H1 (cell line): ENCODE results near the gene SERGEF. TPM values are rescaled to one million over a fixed set of nuclear protein-coding genes. Genes with fewer than 3 reads are reported as not detected.

Source experiments
- CTCF ChIA-PET: fragments of 300-600 bp; sonication (Branson Sonifier 250); formaldehyde crosslinking; loops from one replicate; lab custom pipeline; 2021; ENCODE audit not compliant: partially characterized antibody; lab: Charles Lee
- POLR2A ChIA-PET: fragments of 300-600 bp; sonication (Branson Sonifier 250); formaldehyde crosslinking; loops from one replicate; lab custom pipeline; 2021; ENCODE audit warnings: inconsistent platforms; ENCODE audit not compliant: partially characterized antibody; lab: Charles Lee
- DNase-seq, 2 experiments: peaks; one replicate each; pipeline versions ENCODE4 v3.0.0 to v3.0.0-alpha.2; 2010 to 2022; ENCODE audit warnings: low spot score in 2 of 2, low read depth in 1 of 2, mixed read lengths in 1 of 2
- FAIRE-seq: peaks from 2 replicates; lab custom pipeline; 2011; peaks lifted over from hg19 to GRCh38; lab: Jason Lieb, UNC
- H2AFZ ChIP-seq: 2 replicates; pipeline ENCODE4 v1.8.1; 2012; ENCODE audit warnings: low read length, inconsistent platforms
- H2AK5ac ChIP-seq: 2 replicates; pipeline ENCODE4 v1.6.1; 2013; ENCODE audit warnings: low read depth, low read length
- H2BK120ac ChIP-seq: replicated peaks from 2 replicates; pipeline ENCODE3; 2013; ENCODE audit warnings: low read depth, low read length, inconsistent platforms
- H2BK12ac ChIP-seq: 2 replicates; pipeline ENCODE4 v1.6.1; 2013; ENCODE audit warnings: low read depth, low read length
- H2BK15ac ChIP-seq: 2 replicates; pipeline ENCODE4 v1.6.1; 2013; ENCODE audit warnings: low read length
- H2BK20ac ChIP-seq: 2 replicates; pipeline ENCODE4 v1.6.1; 2013; ENCODE audit warnings: low read length
- H2BK5ac ChIP-seq: 2 replicates; pipeline ENCODE4 v1.6.1; 2013; ENCODE audit warnings: low read depth, low read length
- H3K14ac ChIP-seq: 2 replicates; pipeline ENCODE4 v1.6.1; 2013; ENCODE audit warnings: inconsistent platforms; ENCODE audit not compliant: insufficient read length
- H3K18ac ChIP-seq: 2 replicates; pipeline ENCODE4 v1.6.1; 2013; ENCODE audit warnings: low read length; ENCODE audit errors: extremely low read depth
- H3K23ac ChIP-seq: 2 replicates; pipeline ENCODE4 v1.6.1; 2013; ENCODE audit warnings: inconsistent platforms; ENCODE audit not compliant: insufficient read length
- H3K23me2 ChIP-seq: 2 replicates; pipeline ENCODE4 v1.6.1; 2013; ENCODE audit warnings: low read depth, low read length
- H3K27ac ChIP-seq: 2 replicates; pipeline ENCODE4 v1.6.1; 2011; ENCODE audit warnings: low read depth, low read length, inconsistent platforms
- H3K27me3 ChIP-seq, 4 experiments: replicated peaks in 1 of 4; 1 replicate in 1 of 4; 2 replicates in 3 of 4; pipeline versions ENCODE4 v1.6.1 to v1.8.1; 2011 to 2013; ENCODE audit warnings: low read length in 3 of 4, mild to moderate bottlenecking in 3 of 4, inconsistent platforms in 2 of 4, mixed read lengths in 2 of 4, moderate library complexity in 1 of 4; ENCODE audit not compliant: control insufficient read depth in 3 of 4, insufficient read depth in 3 of 4; ENCODE audit errors: extremely low read depth in 1 of 4
- H3K36me3 ChIP-seq, 4 experiments: 2 replicates each; pipeline versions ENCODE4 v1.6.1 to v1.8.1; 2011 to 2013; ENCODE audit warnings: mild to moderate bottlenecking in 4 of 4, low read length in 3 of 4, moderate library complexity in 2 of 4, control low read depth in 1 of 4, inconsistent platforms in 1 of 4; ENCODE audit not compliant: insufficient read depth in 4 of 4, control insufficient read depth in 2 of 4
- H3K4ac ChIP-seq: replicated peaks from 2 replicates; pipeline ENCODE3; 2013; ENCODE audit warnings: low read length, low read depth, mixed read lengths, inconsistent platforms; ENCODE audit not compliant: insufficient read length
- H3K4me1 ChIP-seq, 4 experiments: replicated peaks in 1 of 4; 1 replicate in 1 of 4; 2 replicates in 3 of 4; pipeline versions ENCODE4 v1.6.1 to v1.8.1; 2011 to 2013; ENCODE audit warnings: low read length in 3 of 4, inconsistent platforms in 2 of 4, mixed read lengths in 1 of 4; ENCODE audit not compliant: insufficient read depth in 4 of 4, control insufficient read depth in 3 of 4
- H3K4me2 ChIP-seq, 2 experiments: 2 replicates each; pipeline versions ENCODE4 v1.6.1 to v1.8.1; 2011 to 2013; ENCODE audit warnings: low read depth in 2 of 2, low read length in 2 of 2, control low read depth in 1 of 2, inconsistent platforms in 1 of 2, mild to moderate bottlenecking in 1 of 2; ENCODE audit not compliant: insufficient read depth in 1 of 2
- H3K4me3 ChIP-seq, 4 experiments: fragments of 200-600, 300-600 bp in 1 of 4; sonication (generic), shearing (Covaris generic), sonication (Bioruptor Twin) in 1 of 4; 2 replicates each; pipeline versions ENCODE4 v1.5.1 to v1.8.1; 2011 to 2016; ENCODE audit warnings: low read length in 4 of 4, low read depth in 3 of 4, control low read depth in 2 of 4, inconsistent platforms in 2 of 4, mild to moderate bottlenecking in 2 of 4, mixed read lengths in 1 of 4, moderate library complexity in 1 of 4; ENCODE audit not compliant: insufficient read depth in 2 of 4; ENCODE audit errors: extremely low read depth in 1 of 4
- H3K56ac ChIP-seq: replicated peaks from 2 replicates; pipeline ENCODE3; 2013; ENCODE audit warnings: low read depth, mild to moderate bottlenecking, mixed read lengths, low read length, inconsistent platforms; ENCODE audit not compliant: insufficient read length
- H3K79me1 ChIP-seq: 2 replicates; pipeline ENCODE4 v1.6.1; 2013; ENCODE audit warnings: low read depth, low read length, control low read depth
- H3K79me2 ChIP-seq, 2 experiments: 2 replicates each; pipeline versions ENCODE4 v1.6.1 to v1.8.1; 2012 to 2013; ENCODE audit warnings: low read length in 2 of 2, mild to moderate bottlenecking in 2 of 2, inconsistent platforms in 1 of 2; ENCODE audit not compliant: insufficient read depth in 2 of 2, control insufficient read depth in 1 of 2
- H3K9ac ChIP-seq, 4 experiments: replicated peaks in 1 of 4; 1 replicate in 1 of 4; 2 replicates in 3 of 4; pipeline versions ENCODE4 v1.6.1 to v1.8.1; 2011 to 2013; ENCODE audit warnings: low read depth in 3 of 4, low read length in 3 of 4, control low read depth in 2 of 4, mild to moderate bottlenecking in 2 of 4, moderate library complexity in 2 of 4, inconsistent platforms in 1 of 4; ENCODE audit errors: extremely low read depth in 1 of 4
- H3K9me3 ChIP-seq, 2 experiments: 2 replicates each; pipeline versions ENCODE4 v1.6.1 to v1.8.1; 2012 to 2013; ENCODE audit warnings: mild to moderate bottlenecking in 2 of 2, moderate library complexity in 2 of 2, control low read depth in 1 of 2, inconsistent platforms in 1 of 2, low read depth in 1 of 2, low read length in 1 of 2, mixed read lengths in 1 of 2; ENCODE audit not compliant: insufficient read depth in 2 of 2
- H4K20me1 ChIP-seq, 2 experiments: replicated peaks in 1 of 2; 2 replicates each; pipeline versions ENCODE3 to v1.8.1; 2011 to 2013; ENCODE audit warnings: inconsistent platforms in 2 of 2, low read length in 2 of 2, mild to moderate bottlenecking in 1 of 2; ENCODE audit not compliant: insufficient read depth in 2 of 2, control insufficient read depth in 1 of 2
- H4K5ac ChIP-seq: 2 replicates; pipeline ENCODE4 v1.6.1; 2013; ENCODE audit warnings: low read length, low read depth, mixed read lengths, inconsistent platforms; ENCODE audit not compliant: insufficient read length
- H4K8ac ChIP-seq: 2 replicates; pipeline ENCODE4 v1.8.0; 2013; ENCODE audit warnings: mild to moderate bottlenecking, moderate library complexity, low read length, inconsistent platforms; ENCODE audit not compliant: insufficient read depth; ENCODE audit errors: extremely low read depth
- H4K91ac ChIP-seq: replicated peaks from 2 replicates; pipeline ENCODE3; 2013; ENCODE audit warnings: low read length, mixed read lengths, inconsistent platforms; ENCODE audit not compliant: insufficient read length
- CHD2 ChIP-seq: IDR thresholded peaks from 2 replicates; pipeline ENCODE4 v1.6.1; 2012; ENCODE audit warnings: low read length, improper control_type of control experiment
- CTBP2 ChIP-seq: IDR thresholded peaks from 2 replicates; pipeline ENCODE4 v1.7.0; 2011; ENCODE audit warnings: borderline replicate concordance, mild to moderate bottlenecking, moderate library complexity, mixed read lengths, low read length; ENCODE audit not compliant: insufficient read depth, insufficient read length
- EP300 ChIP-seq, 2 experiments: IDR thresholded peaks; 1 replicate in 1 of 2; 2 replicates in 1 of 2; pipeline ENCODE4 v1.6.1; 2011 to 2012; ENCODE audit warnings: low read depth in 2 of 2, low read length in 2 of 2, mild to moderate bottlenecking in 2 of 2, borderline replicate concordance in 1 of 2, inconsistent platforms in 1 of 2, moderate library complexity in 1 of 2
- HDAC2 ChIP-seq, 2 experiments: fragments of 300-600 bp in 1 of 2; sonication (generic) in 1 of 2; IDR thresholded peaks; 2 replicates each; pipeline ENCODE4 v1.6.1; 2011 to 2012; ENCODE audit warnings: low read depth in 2 of 2, low read length in 2 of 2, mild to moderate bottlenecking in 2 of 2, moderate library complexity in 2 of 2, borderline replicate concordance in 1 of 2, inconsistent platforms in 1 of 2
- MAFK ChIP-seq: IDR thresholded peaks from 2 replicates; pipeline ENCODE4 v1.6.1; 2012; ENCODE audit warnings: low read depth, mild to moderate bottlenecking, improper control_type of control experiment, low read length
- SIRT6 ChIP-seq: IDR thresholded peaks from one replicate; pipeline ENCODE4 v1.7.1; 2012; ENCODE audit warnings: low read length, inconsistent platforms
- SP1 ChIP-seq: IDR thresholded peaks from 2 replicates; pipeline ENCODE4 v1.6.1; 2011; ENCODE audit warnings: low read depth, low read length
- SP4 ChIP-seq: IDR thresholded peaks from 2 replicates; pipeline ENCODE4 v1.6.1; 2012; ENCODE audit warnings: low read length, inconsistent platforms
- ZNF274 ChIP-seq: IDR thresholded peaks from 2 replicates; pipeline ENCODE4 v1.7.0; 2012; ENCODE audit warnings: low read length, borderline replicate concordance; ENCODE audit errors: extremely low read depth
- WGBS, 2 experiments: shearing (Covaris generic) in 1 of 2; methylation state at CpG; one replicate each; pipeline versions ENCODE4 v1.1.6 to v1.1.7; 2013 to 2015; ENCODE audit warnings: low lambda C conversion rate in 2 of 2, mixed read lengths in 2 of 2, inconsistent platforms in 1 of 2, low coverage in 1 of 2, missing lambda C conversion rate in 1 of 2; ENCODE audit not compliant: insufficient replicate concordance in 2 of 2, insufficient coverage in 1 of 2, insufficient read length in 1 of 2; ENCODE audit errors: extremely low coverage in 1 of 2, missing lambda C conversion rate in 1 of 2; 5-methylcytosine and 5-hydroxymethylcytosine counted together
- polyA plus RNA-seq, 7 experiments: library from polyadenylated mRNA; depleted of rRNA in 3 of 7; stranded (reverse) in 5 of 7; unstranded in 2 of 7; fragments of >200 nt in 5 of 7; fragments of 200-250 nt in 2 of 7; gene quantifications; 1 replicate in 5 of 7; 2 replicates in 1 of 7; 4 replicates in 1 of 7; pipeline versions ENCODE4 v1.2.1 to v1.2.3, GENCODE V29; 2011 to 2013; ENCODE audit warnings: missing spikeins in 2 of 7, mixed read lengths in 2 of 7
- total RNA-seq: library from RNA; stranded (reverse); fragmentation: NEBNext Ultra II Directional; extraction: Animal tissue kit (Norgen Biotek cat#: 25700); gene quantifications from 2 replicates; pipeline ENCODE4 v1.2.1, GENCODE V29; 2021
- TF ChIP-seq, protein P1 (sequence below), 3 experiments: IDR thresholded peaks; 1 replicate in 2 of 3; 2 replicates in 1 of 3; pipeline versions ENCODE4 v1.5.1 to v1.6.1; 2011; ENCODE audit warnings: low read length in 3 of 3, mild to moderate bottlenecking in 3 of 3, inconsistent platforms in 2 of 3, low read depth in 1 of 3, moderate library complexity in 1 of 3; ENCODE audit not compliant: insufficient read depth in 1 of 3; ENCODE audit errors: control extremely low read depth in 1 of 3
- TF ChIP-seq, protein P2 (sequence below): IDR thresholded peaks from 2 replicates; pipeline ENCODE4 v1.6.1; 2012; ENCODE audit warnings: inconsistent platforms

SERGEF gene
- total and polyA plus RNA-seq, 2 of the 8 experiments (the other 6 are each of a cell fraction or from before 2014, with no cell fraction given) = 16.6 to 28.8 TPM

DNA sequence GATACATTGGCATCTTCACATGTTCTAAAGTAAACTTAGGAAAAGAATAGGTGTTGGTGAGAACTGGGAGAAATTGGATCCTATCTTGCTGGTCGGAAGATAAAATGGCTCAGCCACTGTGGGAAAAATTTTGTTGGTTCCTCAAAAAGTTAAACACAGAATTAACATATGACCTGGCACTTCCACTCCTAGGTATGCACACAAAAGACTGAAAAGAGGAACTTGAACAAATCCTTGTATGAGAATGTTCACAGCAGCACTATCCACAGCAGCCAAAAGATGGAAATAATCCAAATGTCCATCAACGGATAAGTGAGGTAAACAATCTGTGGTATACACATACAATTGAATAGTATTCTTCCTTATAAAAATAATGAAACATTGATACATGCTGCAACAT, 38.0 kb upstream of the SERGEF start:
- Histone ChIP-seq H3K79me2 (no peaks in the 10 kb centered on the region), H3K9ac (no peak overlapping the region), H4K5ac (no peak overlapping the region), H3K27me3 (peaks cover 1 to 15% (median 8%) of the 10 kb centered on the region in 4 experiments), H2AFZ (no peak overlapping the region), H2BK5ac (no peak overlapping the region), H2BK20ac (no peak overlapping the region), H3K23ac (no peak overlapping the region), H3K23me2 (peaks cover 6% of the 10 kb centered on the region; the same call in 1 of the 2 replicates), H4K20me1 (no peaks in the 10 kb centered on the region), H3K18ac (no peak overlapping the region), H3K9me3 (no peaks in the 10 kb centered on the region), H3K4me3 (no peak overlapping the region), H3K4me2 (no peak overlapping the region), H2BK15ac (no peak overlapping the region), H3K56ac (no peak overlapping the region), H3K4ac (no peak overlapping the region), H4K91ac (no peak overlapping the region), H2BK12ac (no peak overlapping the region), H3K27ac (no peak overlapping the region), H2AK5ac (no peak overlapping the region), H3K14ac (no peak overlapping the region), H3K4me1 (peaks cover 0 to 1% (median under 1%) of the 10 kb centered on the region in 4 experiments; a peak in 2 of 7 replicates), H3K79me1 (no peaks in the 10 kb centered on the region), H3K36me3 (no peaks in the 10 kb centered on the region), H4K8ac (no peak overlapping the region), H2BK120ac (no peak overlapping the region)
- POLR2A ChIA-PET = no interaction called here
- CTCF ChIA-PET = no interaction called here
- no peak for DNase-seq
- no peak for FAIRE-seq
- WGBS, 2 experiments = 83% methylated on average over 2 of the region's 2 CpGs; no CpG with 5 or more reads in 1 of the 2 experiments
- no peak for TF ChIP-seq HDAC2 (IDR thresholded peaks at IDR 0.05; ENCODE audit: borderline replicate concordance in 1 of 2, low read depth in 2 of 2, low read length in 2 of 2)
- TF ChIP-seq, protein P1, sequence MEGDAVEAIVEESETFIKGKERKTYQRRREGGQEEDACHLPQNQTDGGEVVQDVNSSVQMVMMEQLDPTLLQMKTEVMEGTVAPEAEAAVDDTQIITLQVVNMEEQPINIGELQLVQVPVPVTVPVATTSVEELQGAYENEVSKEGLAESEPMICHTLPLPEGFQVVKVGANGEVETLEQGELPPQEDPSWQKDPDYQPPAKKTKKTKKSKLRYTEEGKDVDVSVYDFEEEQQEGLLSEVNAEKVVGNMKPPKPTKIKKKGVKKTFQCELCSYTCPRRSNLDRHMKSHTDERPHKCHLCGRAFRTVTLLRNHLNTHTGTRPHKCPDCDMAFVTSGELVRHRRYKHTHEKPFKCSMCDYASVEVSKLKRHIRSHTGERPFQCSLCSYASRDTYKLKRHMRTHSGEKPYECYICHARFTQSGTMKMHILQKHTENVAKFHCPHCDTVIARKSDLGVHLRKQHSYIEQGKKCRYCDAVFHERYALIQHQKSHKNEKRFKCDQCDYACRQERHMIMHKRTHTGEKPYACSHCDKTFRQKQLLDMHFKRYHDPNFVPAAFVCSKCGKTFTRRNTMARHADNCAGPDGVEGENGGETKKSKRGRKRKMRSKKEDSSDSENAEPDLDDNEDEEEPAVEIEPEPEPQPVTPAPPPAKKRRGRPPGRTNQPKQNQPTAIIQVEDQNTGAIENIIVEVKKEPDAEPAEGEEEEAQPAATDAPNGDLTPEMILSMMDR (IDR thresholded peaks at IDR 0.05; ENCODE audit: control extremely low read depth in 1 of 3, insufficient read depth in 1 of 3, low read depth in 1 of 3, low read length in 3 of 3) = no peak
- no peak for TF ChIP-seq SP4
- TF ChIP-seq EP300 (IDR thresholded peaks at IDR 0.05; ENCODE audit: borderline replicate concordance in 1 of 2, low read depth in 2 of 2, low read length in 2 of 2) = no peak
- TF ChIP-seq SIRT6 = no peak
- TF ChIP-seq, protein P2, sequence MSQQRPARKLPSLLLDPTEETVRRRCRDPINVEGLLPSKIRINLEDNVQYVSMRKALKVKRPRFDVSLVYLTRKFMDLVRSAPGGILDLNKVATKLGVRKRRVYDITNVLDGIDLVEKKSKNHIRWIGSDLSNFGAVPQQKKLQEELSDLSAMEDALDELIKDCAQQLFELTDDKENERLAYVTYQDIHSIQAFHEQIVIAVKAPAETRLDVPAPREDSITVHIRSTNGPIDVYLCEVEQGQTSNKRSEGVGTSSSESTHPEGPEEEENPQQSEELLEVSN = no peak
- TF ChIP-seq CTBP2 = no peak
- no peak for TF ChIP-seq CHD2
- TF ChIP-seq ZNF274 = no peak
- TF ChIP-seq MAFK = no peak
- TF ChIP-seq SP1 = no peak
